IPS-NIHi7 (cell line): ENCODE results near the gene LAYN.

Experiments used
- DNase-seq: peaks from one replicate; pipeline ENCODE4 v3.0.0; 2012; ENCODE audit warnings: mixed read lengths; ENCODE audit errors: extremely low spot score

The LAYN gene, protein sequence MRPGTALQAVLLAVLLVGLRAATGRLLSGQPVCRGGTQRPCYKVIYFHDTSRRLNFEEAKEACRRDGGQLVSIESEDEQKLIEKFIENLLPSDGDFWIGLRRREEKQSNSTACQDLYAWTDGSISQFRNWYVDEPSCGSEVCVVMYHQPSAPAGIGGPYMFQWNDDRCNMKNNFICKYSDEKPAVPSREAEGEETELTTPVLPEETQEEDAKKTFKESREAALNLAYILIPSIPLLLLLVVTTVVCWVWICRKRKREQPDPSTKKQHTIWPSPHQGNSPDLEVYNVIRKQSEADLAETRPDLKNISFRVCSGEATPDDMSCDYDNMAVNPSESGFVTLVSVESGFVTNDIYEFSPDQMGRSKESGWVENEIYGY

DNA sequence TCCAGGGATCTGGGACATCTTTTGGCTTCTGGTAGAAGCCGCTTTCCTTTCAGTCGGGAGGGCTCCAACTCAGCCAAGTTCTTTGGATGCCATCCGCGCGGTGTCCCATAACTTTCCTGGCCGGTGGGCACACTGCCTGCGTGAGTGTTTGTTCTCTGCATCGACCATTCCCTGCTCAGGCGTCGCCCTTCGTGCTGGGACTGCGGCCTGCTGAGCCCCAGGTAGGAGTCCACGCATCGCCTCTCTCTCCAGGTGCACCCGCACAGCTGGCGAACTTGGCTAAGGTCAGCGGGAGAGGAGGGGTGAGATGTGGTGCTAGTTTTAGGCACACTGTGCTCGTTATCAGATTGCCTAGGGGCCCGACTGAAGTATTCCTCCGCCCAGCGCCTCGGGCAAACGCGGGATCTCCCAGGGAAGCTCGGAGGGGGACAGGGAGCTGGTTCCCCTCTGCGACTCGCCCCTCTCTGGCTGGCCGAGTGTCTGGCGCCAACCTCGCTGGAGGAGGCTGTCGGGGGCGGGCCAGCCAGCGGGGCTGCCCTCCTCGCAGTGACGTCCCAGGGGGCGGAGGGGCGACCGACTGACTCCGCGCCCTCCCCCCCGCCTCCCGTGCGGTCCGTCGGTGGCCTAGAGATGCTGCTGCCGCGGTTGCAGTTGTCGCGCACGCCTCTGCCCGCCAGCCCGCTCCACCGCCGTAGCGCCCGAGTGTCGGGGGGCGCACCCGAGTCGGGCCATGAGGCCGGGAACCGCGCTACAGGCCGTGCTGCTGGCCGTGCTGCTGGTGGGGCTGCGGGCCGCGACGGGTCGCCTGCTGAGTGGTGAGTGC is at the start of gene LAYN:
TSS of gene LAYN (plus strand) at position 607 of the 823 bp plus-strand sequence. CDS start at position 731, 124 bp downstream.
- peak; percentile 72 for DNase-seq

DNA sequence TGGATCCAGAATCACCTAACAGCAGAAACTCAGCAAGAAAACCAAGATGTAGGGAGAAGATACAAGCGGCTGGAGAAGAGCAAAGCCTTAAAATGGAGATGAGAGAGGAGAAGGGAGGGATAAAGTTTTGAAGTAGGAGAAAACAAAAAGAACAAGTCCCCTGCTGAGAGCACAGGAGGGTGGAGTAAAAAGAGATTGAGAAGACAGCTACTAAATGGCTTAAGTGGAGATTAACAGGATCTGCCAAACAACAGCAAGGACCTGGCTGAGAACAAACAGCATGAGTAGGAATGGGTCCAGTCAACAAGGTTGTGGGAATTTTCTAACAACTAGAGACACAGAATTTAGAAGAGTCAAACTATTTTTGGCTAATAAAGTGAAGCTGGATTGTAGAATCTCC is 46.5 kb upstream of the LAYN start:
- DNase-seq, result peak; percentile 18

- DNase-seq, result no peak
Observed at GRCh38 chr11:111499483-111499882, 41.0 kb upstream of the LAYN start.

- no peak for DNase-seq
Observed at GRCh38 chr11:111500481-111500880, 40.0 kb upstream of the LAYN start.

- no peak for DNase-seq
Observed at GRCh38 chr11:111502611-111503010, 37.9 kb upstream of the LAYN start.

GRCh38 chr11:111510311-111510710 is 30.2 kb upstream of the LAYN start:
- no peak for DNase-seq

GRCh38 chr11:111512296-111513239 is 28.0 kb upstream of the LAYN start, which contains the start of gene BTG4:
Gene BTG4 (minus strand): TSS chr11:111512386. CDS start chr11:111498776, 13,610 bp downstream.
- peak; percentile 48 for DNase-seq

GRCh38 chr11:111513240-111513605 is 27.3 kb upstream of the LAYN start:
- DNase-seq, result no peak

DNA sequence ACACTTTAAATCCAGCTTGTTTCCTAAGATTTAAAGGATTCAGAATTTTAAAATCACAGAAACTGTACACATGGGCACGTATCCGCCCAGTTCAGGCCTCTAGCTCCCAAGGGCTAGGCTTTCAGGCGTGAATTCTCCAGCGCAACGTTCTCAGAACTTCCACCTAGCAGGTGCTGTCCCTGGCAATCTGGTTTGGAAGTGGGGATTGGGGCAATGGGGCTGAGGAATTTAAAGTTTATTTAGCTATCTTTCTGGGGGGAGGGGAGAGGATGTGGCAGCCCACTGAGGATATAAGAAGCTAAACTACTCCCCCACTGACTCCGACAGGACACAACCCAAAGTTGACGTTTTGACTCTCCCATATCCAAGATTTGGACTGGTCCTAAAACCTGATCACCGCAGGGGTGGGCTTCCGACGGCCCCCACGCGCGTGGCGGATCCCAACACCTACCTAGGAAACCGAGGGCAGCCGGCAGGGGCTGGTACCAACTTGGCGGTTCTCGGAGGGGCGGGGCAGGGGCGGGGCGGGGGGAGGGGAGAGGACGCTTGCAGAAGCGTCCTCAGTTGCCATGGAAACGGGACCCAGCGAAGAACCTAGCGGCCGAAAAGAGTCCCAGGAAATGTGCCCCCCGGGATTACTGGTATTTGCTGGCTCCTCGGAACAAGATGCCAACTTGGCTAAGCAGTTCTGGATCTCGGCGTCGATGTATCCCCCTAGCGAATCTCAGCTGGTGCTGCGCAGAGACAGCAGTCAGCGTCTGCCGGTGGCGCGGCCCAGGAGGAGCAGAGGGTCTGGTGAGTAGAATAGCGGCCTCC is 26.1 kb upstream of the LAYN start, which contains the start of gene HOATZ:
TSS of gene HOATZ (plus strand) at position 563 of the 816 bp plus-strand sequence. CDS start at position 570, 7 bp downstream.
- peak; percentile 69 for DNase-seq

DNA sequence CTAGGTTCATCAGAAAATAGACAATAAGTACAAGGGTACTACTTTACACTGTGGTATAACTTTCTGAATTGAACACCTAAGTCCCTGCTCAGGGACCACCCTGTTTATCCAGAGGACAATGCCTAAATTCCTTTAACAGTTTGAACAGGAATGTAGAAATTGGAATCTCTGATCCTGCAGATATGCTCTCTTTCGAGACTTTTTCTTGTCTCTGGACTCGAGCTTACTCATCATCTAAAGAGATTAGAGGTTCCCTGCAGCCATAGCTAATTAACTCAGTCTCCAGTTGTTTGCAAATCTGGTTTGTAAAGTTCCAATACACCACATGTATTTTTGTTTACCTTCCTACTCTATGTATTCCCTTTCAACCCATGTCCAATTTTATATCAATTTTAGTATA is 24.9 kb upstream of the LAYN start:
- DNase-seq, result no peak

DNA sequence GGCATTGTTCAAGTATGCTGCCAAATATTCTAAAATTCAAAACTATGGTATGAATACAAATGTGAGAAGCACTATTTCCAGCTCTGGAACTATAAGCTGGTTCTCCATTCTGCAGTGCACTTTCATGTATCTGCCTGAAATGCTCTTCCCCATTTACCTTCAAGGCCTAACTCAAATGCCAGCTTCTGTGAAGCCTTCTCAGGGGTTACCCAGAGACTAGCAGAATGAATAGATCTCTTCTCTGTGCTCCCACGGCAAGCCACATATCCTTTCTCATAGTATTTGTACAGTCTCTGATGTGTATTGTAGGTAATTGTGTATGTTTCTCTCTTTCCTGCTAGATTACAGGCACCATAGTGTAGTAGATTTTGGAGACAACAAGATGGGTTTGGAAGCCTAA is 21.9 kb upstream of the LAYN start:
- no peak for DNase-seq

DNA sequence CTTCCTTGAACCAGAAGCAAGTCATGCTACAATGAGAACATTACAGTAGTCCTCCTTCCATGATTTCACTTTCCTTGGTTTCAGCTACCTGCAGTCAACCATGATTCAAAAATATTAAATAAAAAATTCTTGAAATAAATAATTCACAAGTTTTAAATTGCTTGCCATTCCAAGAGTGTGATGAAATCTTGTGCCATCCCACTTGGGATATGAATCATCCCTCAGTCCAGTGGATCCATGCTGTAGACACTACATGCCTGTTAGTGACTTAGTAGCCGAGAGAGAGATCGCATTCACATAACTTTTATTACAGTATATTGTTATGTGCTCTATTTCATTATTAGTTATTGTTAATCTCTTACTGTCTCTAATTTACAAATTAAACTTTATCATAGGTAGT is 20.0 kb upstream of the LAYN start:
- no peak for DNase-seq

GRCh38 chr11:111521135-111521534 is 19.4 kb upstream of the LAYN start:
- DNase-seq, result no peak

DNA sequence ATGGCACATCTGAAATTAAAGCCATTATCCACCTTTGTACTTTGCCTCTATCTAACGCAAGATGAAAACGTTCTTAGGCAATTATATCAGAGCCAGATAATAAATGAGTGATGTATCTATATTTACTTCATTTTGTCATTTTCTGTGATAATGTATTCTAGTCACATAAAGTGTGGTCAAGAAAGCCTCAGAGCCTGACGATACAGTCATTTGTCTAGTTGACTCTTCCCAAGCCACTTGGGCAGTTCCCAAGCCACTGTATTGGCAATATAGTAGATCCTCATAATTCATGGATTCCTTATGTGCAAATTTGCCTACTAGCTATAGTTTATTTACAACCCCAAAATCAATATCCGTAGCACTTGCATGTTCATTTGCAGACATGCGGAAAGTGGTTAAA is 18.1 kb upstream of the LAYN start:
- DNase-seq, result no peak

GRCh38 chr11:111523343-111523742 is 17.2 kb upstream of the LAYN start:
- no peak for DNase-seq

DNA sequence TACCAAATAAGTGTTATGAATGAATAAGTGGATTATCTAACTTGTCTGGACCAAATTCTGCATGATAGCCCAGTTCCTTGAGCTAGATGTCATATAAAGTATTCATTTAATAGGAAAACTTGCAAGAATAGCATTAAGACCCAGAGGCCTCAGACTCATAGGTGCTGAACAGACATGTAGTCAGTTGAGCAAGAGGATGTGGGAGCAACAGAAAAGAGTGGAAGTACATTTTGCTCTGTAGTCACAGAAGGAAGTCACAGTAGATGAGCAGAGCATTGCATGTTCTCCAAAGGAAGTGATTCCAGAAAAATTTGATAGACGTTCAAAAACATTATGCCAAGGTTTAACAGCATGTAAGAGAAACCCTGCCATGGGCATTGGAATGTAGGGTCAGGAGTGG is 16.5 kb upstream of the LAYN start:
- DNase-seq, result no peak

DNA sequence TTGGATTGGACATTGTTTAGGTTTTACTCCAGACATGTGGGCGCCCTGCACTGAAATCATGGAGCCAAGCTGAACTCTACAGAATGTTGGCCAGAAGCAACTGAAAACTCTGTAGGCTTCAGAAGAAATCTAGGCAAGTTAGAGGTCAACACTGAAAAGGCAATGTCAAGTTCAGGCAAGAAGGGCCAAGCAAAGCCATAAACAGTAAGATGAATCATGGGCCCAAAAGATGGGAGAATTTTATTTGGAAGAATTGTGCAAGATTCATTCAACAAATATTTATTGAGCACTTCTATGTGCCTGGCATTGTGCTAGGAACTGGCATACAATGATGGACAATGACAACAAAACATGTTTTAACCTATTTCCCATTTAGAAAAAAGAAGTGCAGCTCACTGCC is 15.1 kb upstream of the LAYN start:
- DNase-seq, result no peak

- no peak for DNase-seq
Observed at GRCh38 chr11:111526501-111526900, 14.0 kb upstream of the LAYN start.

GRCh38 chr11:111527279-111527678 is 13.2 kb upstream of the LAYN start:
- DNase-seq, result no peak

DNA sequence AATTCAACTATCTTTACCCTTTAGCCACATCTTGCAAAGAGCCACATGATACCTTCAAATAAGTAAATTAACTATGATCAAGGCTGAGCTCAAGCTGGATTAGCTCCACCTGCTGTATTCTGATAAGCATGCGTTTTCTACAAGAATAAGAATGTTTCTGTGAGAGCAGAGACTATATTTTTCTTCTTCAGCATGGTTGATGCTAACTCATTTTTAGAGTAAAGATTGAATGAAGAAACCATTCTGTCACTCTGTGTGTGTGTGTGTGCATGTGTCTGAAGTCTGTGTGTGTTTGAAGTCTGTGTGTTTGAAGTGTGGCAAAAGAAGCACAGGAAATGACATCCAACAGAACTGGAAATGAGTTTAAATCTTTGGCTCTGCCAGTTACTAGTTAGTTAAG is 12.0 kb upstream of the LAYN start:
- DNase-seq, result no peak

DNA sequence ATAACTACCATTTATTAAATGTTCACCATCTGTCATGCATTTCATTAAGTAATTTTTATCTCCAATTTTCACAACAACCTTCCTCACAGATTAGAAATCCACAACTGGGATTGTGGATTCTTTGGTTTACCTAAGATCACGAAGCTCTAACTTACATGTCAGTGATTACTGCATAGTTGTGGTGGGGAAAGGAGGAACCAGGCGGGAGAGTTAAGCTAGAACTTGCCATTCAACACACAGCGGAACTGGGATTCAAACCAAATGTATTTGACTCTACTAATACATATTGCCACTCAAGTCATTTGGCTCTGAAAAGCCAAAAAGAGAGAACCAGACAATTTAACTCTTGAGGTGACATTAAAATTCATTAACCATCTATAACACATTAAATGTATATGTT is 10.4 kb upstream of the LAYN start:
- DNase-seq, result no peak
